GM18499 (cell line): ENCODE measurements around the gene PCDH15.

Source experiments
- ATAC-seq: cut with Tn5 transposase; IDR thresholded peaks from one replicate; pipeline ENCODE4 v1.9.1; 2021; ENCODE audit warnings: moderate number of reproducible peaks; ENCODE audit not compliant: insufficient read depth, unreplicated experiment

Gene PCDH15

GRCh38 chr10:54710918-54711317 lies 90.1 kb downstream of the PCDH15 start:
- no peak for ATAC-seq

GRCh38 chr10:54708591-54708990 lies 92.4 kb downstream of the PCDH15 start:
- no peak for ATAC-seq

GRCh38 chr10:54708021-54708420 lies 93.0 kb downstream of the PCDH15 start:
- ATAC-seq, result no peak

GRCh38 chr10:54702583-54703485 lies 98.2 kb downstream of the PCDH15 start:
- no peak for ATAC-seq

GRCh38 chr10:54691331-54691730 lies 109.7 kb downstream of the PCDH15 start:
- no peak for ATAC-seq

GRCh38 chr10:54682554-54682953 lies 118.5 kb downstream of the PCDH15 start:
- no peak for ATAC-seq

- no peak for ATAC-seq
Measured at GRCh38 chr10:54681136-54681535, 119.9 kb downstream of the PCDH15 start.

GRCh38 chr10:54667136-54667535 lies 133.9 kb downstream of the PCDH15 start:
- no peak for ATAC-seq

- ATAC-seq, result no peak
Measured at GRCh38 chr10:54666192-54666591, 134.8 kb downstream of the PCDH15 start.

- ATAC-seq, result no peak
Measured at GRCh38 chr10:54665095-54665494, 135.9 kb downstream of the PCDH15 start.

- ATAC-seq, result no peak
Measured at GRCh38 chr10:54660397-54660796, 140.6 kb downstream of the PCDH15 start.

GRCh38 chr10:54656643-54657042 lies 144.4 kb downstream of the PCDH15 start:
- no peak for ATAC-seq

GRCh38 chr10:54653518-54653917 lies 147.5 kb downstream of the PCDH15 start:
- no peak for ATAC-seq

- no peak for ATAC-seq
Measured at GRCh38 chr10:54650547-54650946, 150.5 kb downstream of the PCDH15 start.

- no peak for ATAC-seq
Measured at GRCh38 chr10:54622017-54622416, 179.0 kb downstream of the PCDH15 start.

- no peak for ATAC-seq
Measured at GRCh38 chr10:54620352-54620751, 180.7 kb downstream of the PCDH15 start.

- no peak for ATAC-seq
Measured at GRCh38 chr10:54614072-54614471, 187.0 kb downstream of the PCDH15 start.

GRCh38 chr10:54613162-54613561 lies 187.9 kb downstream of the PCDH15 start:
- no peak for ATAC-seq

- no peak for ATAC-seq
Measured at GRCh38 chr10:54609423-54609822, 191.6 kb downstream of the PCDH15 start.

GRCh38 chr10:54607983-54608382 lies 193.0 kb downstream of the PCDH15 start:
- ATAC-seq, result no peak

GRCh38 chr10:54594289-54594688 lies 206.7 kb downstream of the PCDH15 start:
- no peak for ATAC-seq

GRCh38 chr10:54587971-54588370 lies 213.1 kb downstream of the PCDH15 start:
- ATAC-seq, result no peak
